Hepatocyte (in vitro differentiated cells): ENCODE data around the gene PAX5. TPM values are rescaled to one million over a fixed set of nuclear protein-coding genes. Genes with fewer than 3 reads are reported as not detected.
"Not testable (repeated sequence)": the region's sequence is repeated elsewhere in the genome, so short reads cannot be mapped to it uniquely, and the experiment has no call there.

Experiments
- DNase-seq: peaks from one replicate; pipeline ENCODE4 v3.0.0-alpha.2; 2016; ENCODE audit warnings: low spot score
- H2AFZ ChIP-seq: fragments of 200-600 bp; sonication (generic); 2 replicates; pipeline ENCODE4 v1.6.0; 2016; ENCODE audit warnings: antibody characterized with exemption, mild to moderate bottlenecking
- H3K27ac ChIP-seq: fragments of 200-600 bp; sonication (generic); 2 replicates; pipeline ENCODE4 v1.5.1; 2016; ENCODE audit warnings: mild to moderate bottlenecking
- H3K27me3 ChIP-seq: fragments of 200-600 bp; sonication (generic); 2 replicates; pipeline ENCODE4 v1.6.1; 2016
- H3K36me3 ChIP-seq: fragments of 200-600 bp; sonication (generic); replicated peaks from 2 replicates; pipeline ENCODE4 v1.5.1; 2016; ENCODE audit warnings: low read depth; ENCODE audit not compliant: insufficient read depth
- H3K4me1 ChIP-seq: fragments of 200-600 bp; sonication (generic); 2 replicates; pipeline ENCODE4 v1.5.1; 2016; ENCODE audit warnings: mild to moderate bottlenecking, moderate library complexity; ENCODE audit not compliant: insufficient read depth
- H3K4me2 ChIP-seq: fragments of 200-600 bp; sonication (generic); 2 replicates; pipeline ENCODE4 v1.6.0; 2016
- H3K4me3 ChIP-seq: fragments of 200-600 bp; sonication (generic); 2 replicates; pipeline ENCODE4 v1.5.1; 2016; ENCODE audit warnings: mild to moderate bottlenecking
- H3K79me2 ChIP-seq: fragments of 200-600 bp; sonication (generic); 2 replicates; pipeline ENCODE4 v1.6.0; 2017; ENCODE audit warnings: mild to moderate bottlenecking
- H3K9me2 ChIP-seq: fragments of 200-600 bp; sonication (generic); replicated peaks from 2 replicates; pipeline ENCODE4 v1.6.0; 2017; ENCODE audit warnings: mild to moderate bottlenecking; ENCODE audit not compliant: insufficient read depth
- H3K9me3 ChIP-seq: fragments of 200-600 bp; sonication (generic); 2 replicates; pipeline ENCODE4 v1.5.1; 2016; ENCODE audit warnings: low read depth, mild to moderate bottlenecking
- H4K20me1 ChIP-seq: fragments of 200-600 bp; sonication (generic); 2 replicates; pipeline ENCODE4 v1.6.0; 2016; ENCODE audit warnings: mild to moderate bottlenecking; ENCODE audit not compliant: insufficient read depth, poor library complexity, severe bottlenecking
- EZH2 ChIP-seq: fragments of 200-600 bp; sonication (generic); IDR thresholded peaks from 2 replicates; pipeline ENCODE4 v1.6.1; 2016; ENCODE audit warnings: antibody characterized with exemption, mild to moderate bottlenecking, borderline replicate concordance
- EZH2phosphoT487 ChIP-seq: fragments of 200-600 bp; sonication (generic); IDR thresholded peaks from one replicate; pipeline ENCODE4 v1.6.1; 2018; ENCODE audit warnings: antibody characterized with exemption, mild to moderate bottlenecking, low read depth, moderate library complexity; ENCODE audit not compliant: unreplicated experiment, severe bottlenecking
- WGBS: methylation state at CpG from one replicate; pipeline ENCODE4 v1.1.6; 2016; ENCODE audit warnings: low lambda C conversion rate; ENCODE audit errors: missing lambda C conversion rate; 5-methylcytosine and 5-hydroxymethylcytosine counted together
- polyA plus RNA-seq: library from polyadenylated mRNA; unstranded; fragments of >200 nt; fragmentation: Nextera tagmentation; extraction: Ambion mirVana; gene quantifications from 2 replicates; pipeline ENCODE4 v1.2.1, GENCODE V29; 2016
- total RNA-seq: library from RNA; depleted of rRNA; stranded (reverse); fragments of >200 nt; gene quantifications from 2 replicates; pipeline ENCODE4 v1.2.3, GENCODE V29; 2014
- TF ChIP-seq, protein P1 (sequence below): fragments of 200-600 bp; sonication (generic); IDR thresholded peaks from 2 replicates; pipeline ENCODE4 v1.5.1; 2016; ENCODE audit warnings: antibody characterized with exemption, mild to moderate bottlenecking; ENCODE audit not compliant: poor library complexity

The PAX5 gene
- total and polyA plus RNA-seq, 2 experiments from 2014 or later = not detected

DNA sequence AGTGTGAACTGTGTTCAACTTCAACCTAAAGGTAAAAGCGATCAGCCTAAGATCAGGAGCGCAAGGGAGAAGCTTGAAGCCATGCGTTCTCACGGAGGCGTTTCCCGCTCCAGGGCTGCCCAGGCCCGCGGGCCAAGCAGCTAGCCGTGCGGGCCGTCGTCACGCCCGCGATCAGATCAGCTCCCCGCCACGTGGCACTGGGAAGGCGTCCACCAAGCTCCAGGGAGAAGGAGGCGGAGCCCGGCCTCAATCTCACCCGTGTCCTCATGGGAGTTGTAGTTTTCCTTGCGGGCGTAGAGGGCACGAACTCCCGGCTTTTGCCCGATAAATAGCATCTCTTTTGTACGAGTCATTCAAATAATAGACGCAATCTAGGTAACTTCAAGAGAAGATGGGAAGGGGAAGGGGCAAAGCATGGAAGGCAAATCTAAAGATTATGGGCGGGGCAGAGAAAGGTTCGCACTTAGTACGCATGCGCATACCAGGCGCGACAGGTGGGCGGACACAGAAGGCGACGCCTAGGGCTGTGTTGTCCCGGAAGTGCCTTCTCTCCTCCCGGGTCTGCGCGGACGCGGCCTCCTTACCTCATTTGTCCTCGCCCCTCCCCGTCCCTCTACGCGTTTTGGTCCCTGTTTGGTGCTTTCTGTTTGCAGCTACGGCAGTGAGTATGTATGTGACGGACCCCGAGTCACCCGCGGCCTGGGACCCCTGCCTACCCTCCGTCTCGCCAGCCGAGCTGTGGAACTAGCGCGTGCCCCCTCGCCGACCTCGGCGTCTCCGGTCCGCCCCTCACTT is 45.5 kb upstream of the PAX5 start:
- peak overlapping the region; percentile 95 for H3K4me2 ChIP-seq
- TF ChIP-seq EZH2 (no peak), EZH2phosphoT487 (no peak)
- TF ChIP-seq, protein P1, sequence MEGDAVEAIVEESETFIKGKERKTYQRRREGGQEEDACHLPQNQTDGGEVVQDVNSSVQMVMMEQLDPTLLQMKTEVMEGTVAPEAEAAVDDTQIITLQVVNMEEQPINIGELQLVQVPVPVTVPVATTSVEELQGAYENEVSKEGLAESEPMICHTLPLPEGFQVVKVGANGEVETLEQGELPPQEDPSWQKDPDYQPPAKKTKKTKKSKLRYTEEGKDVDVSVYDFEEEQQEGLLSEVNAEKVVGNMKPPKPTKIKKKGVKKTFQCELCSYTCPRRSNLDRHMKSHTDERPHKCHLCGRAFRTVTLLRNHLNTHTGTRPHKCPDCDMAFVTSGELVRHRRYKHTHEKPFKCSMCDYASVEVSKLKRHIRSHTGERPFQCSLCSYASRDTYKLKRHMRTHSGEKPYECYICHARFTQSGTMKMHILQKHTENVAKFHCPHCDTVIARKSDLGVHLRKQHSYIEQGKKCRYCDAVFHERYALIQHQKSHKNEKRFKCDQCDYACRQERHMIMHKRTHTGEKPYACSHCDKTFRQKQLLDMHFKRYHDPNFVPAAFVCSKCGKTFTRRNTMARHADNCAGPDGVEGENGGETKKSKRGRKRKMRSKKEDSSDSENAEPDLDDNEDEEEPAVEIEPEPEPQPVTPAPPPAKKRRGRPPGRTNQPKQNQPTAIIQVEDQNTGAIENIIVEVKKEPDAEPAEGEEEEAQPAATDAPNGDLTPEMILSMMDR = no peak
- H3K9me2 ChIP-seq = no peaks in the 10 kb centered on the region
- peak overlapping the region; percentile 79 for H3K4me3 ChIP-seq
- peak overlapping the region; percentile 86 for H3K27ac ChIP-seq
- peaks cover 5% of the 10 kb centered on the region for H3K4me1 ChIP-seq
- 3% methylated on average over 62 of the region's 63 CpGs for WGBS
- no peaks in the 10 kb centered on the region for H3K36me3 ChIP-seq
- H3K27me3 ChIP-seq = no peaks in the 10 kb centered on the region
- H3K9me3 ChIP-seq = no peaks in the 10 kb centered on the region
- H3K79me2 ChIP-seq = peaks cover 42% of the 10 kb centered on the region
- peak; percentile 95 for DNase-seq
- H4K20me1 ChIP-seq = no peaks in the 10 kb centered on the region
- peak overlapping the region; percentile 95 for H2AFZ ChIP-seq

DNA sequence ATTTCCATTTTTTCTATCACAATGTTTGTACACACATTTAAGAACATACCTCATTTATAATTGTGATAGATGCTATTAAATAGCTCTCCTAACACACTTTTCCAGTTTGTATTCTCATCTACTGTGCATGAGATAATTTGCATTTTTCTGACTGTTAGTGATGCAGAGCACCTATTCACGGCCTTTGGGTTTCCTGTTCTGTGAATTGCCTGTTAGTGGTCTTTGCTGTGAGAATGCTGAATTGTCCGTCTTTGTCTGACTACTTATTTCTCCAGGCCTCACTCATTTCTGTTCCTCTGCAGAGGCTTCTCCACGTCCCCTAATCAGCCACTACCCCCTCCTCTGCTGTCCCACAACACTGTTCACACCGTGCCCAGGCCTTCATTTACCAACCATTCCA is 40.7 kb upstream of the PAX5 start:
- not testable (repeated sequence) for H4K20me1 ChIP-seq, H3K79me2 ChIP-seq, H3K4me2 ChIP-seq, H2AFZ ChIP-seq, H3K4me1 ChIP-seq, H3K27me3 ChIP-seq, DNase-seq, H3K4me3 ChIP-seq, H3K27ac ChIP-seq, H3K9me3 ChIP-seq, H3K9me2 ChIP-seq, H3K36me3 ChIP-seq
- WGBS = 82% methylated on average over 4 of the region's 4 CpGs

DNA sequence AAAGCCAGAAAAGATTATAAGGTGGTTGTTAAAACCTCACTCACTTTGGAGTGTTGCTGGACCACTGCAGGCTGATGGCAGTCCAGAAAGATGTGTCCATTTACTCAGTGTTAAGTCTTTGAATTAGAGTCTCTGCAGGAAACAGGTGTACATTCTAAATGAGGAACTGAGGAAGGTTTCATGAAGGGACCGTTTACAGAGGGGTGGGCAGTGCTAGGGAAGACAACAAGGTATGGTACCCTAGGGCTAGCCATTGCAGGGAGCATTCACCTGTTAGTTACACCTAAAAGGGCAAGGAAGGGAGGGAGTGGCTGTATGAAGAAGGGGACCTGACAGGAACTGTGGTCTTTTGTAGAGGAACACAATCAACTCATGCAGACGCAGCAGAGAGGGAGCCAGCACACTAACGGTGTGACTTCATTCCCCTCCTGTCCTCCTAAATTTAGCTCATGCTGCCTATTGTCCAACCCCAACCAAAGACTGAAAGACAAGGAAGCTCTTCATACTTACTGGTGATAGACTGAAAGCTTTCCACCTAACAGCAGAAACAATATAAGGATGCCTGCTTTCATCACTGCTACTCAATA is 32.2 kb upstream of the PAX5 start:
- H3K27ac ChIP-seq = no peak overlapping the region
- no peaks in the 10 kb centered on the region for H4K20me1 ChIP-seq
- no peak overlapping the region for H3K4me3 ChIP-seq
- no peaks in the 10 kb centered on the region for H3K9me2 ChIP-seq
- no peaks in the 10 kb centered on the region for H3K4me1 ChIP-seq
- H3K4me2 ChIP-seq = no peak overlapping the region
- no peak for TF ChIP-seq EZH2phosphoT487
- no peak for TF ChIP-seq EZH2
- TF ChIP-seq, protein P1 = no peak
- no peaks in the 10 kb centered on the region for H3K36me3 ChIP-seq
- WGBS = 54% methylated on average over 3 of the region's 3 CpGs
- no peaks in the 10 kb centered on the region for H3K9me3 ChIP-seq
- DNase-seq = no peak
- H3K27me3 ChIP-seq = peaks cover 34% of the 10 kb centered on the region
- H3K79me2 ChIP-seq = no peaks in the 10 kb centered on the region
- H2AFZ ChIP-seq = no peak overlapping the region

DNA sequence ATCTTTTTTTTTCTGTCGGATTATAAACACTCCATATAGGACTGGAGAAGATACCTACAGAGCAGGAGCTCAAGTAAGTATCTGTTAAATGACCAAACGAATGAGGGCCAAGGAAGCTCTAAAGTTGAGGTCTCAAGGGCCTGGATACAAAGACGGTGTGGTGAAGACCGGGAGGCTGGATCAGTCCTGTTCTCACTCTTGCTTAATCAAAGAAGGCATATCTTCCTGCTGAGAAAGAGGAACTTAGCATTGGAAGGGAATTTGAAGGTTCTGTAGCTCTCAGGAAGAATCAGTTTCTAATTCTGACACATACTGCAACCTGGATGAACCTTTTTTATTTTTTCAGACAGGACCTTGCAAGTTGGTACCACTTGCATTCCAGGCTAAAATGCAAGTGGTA is 28.3 kb upstream of the PAX5 start:
- DNase-seq = no peak
- H3K9me3 ChIP-seq = no peaks in the 10 kb centered on the region
- 88% methylated on average over 4 of the region's 4 CpGs for WGBS

More for the DNA sequence above, 28.3 kb upstream of the PAX5 start:
- Histone ChIP-seq H3K4me1 (no peaks in the 10 kb centered on the region), H3K27me3 (peaks cover 46% of the 10 kb centered on the region), H2AFZ (no peak overlapping the region), H3K27ac (no peak overlapping the region), H4K20me1 (no peaks in the 10 kb centered on the region), H3K4me2 (no peak overlapping the region), H3K36me3 (no peaks in the 10 kb centered on the region), H3K79me2 (no peaks in the 10 kb centered on the region), H3K4me3 (no peak overlapping the region), H3K9me2 (no peaks in the 10 kb centered on the region)
- TF ChIP-seq, protein P1 = no peak
- TF ChIP-seq EZH2phosphoT487 (no peak), EZH2 (no peak)
